Neural crest cell (in vitro differentiated cells): ENCODE measurements around the gene LRR1. TPM values are rescaled to one million over a fixed set of nuclear protein-coding genes. Genes with fewer than 3 reads are reported as not detected.
A peak's percentile ranks its signal among the peaks of the same experiment; 100 is the strongest.

Source experiments
- DNase-seq: peaks from one replicate; pipeline ENCODE4 v3.0.0; 2021; ENCODE audit warnings: low read depth, mixed read lengths, low spot score
- H3K27ac Mint-ChIP-seq: one replicate; pipeline ENCODE4 v1.8.0; 2021; ENCODE audit warnings: mild to moderate bottlenecking, mixed read lengths; ENCODE audit not compliant: unreplicated experiment
- H3K27me3 Mint-ChIP-seq: 2 replicates; pipeline ENCODE4 v1.8.0; 2021; ENCODE audit warnings: low read depth, mild to moderate bottlenecking, mixed read lengths
- H3K36me3 Mint-ChIP-seq: 2 replicates; pipeline ENCODE4 v1.8.0; 2021; ENCODE audit warnings: low read depth, mild to moderate bottlenecking, mixed read lengths
- H3K4me1 Mint-ChIP-seq: 2 replicates; pipeline ENCODE4 v1.8.0; 2021; ENCODE audit warnings: mixed read lengths
- H3K4me3 Mint-ChIP-seq: one replicate; pipeline ENCODE4 v1.8.0; 2021; ENCODE audit warnings: mild to moderate bottlenecking, mixed read lengths
- H3K9me3 Mint-ChIP-seq: 2 replicates; pipeline ENCODE4 v1.8.0; 2021; ENCODE audit warnings: mixed read lengths
- CTCF ChIP-seq: fragments of 200-600 bp; sonication (generic); conservative IDR thresholded peaks from 2 replicates; pipeline ENCODE4 v1.5.0; 2021; ENCODE audit warnings: antibody characterized with exemption, mild to moderate bottlenecking
- long read RNA-seq: library from polyadenylated mRNA; unstranded; transcript quantifications from one replicate; pipeline ENCODE4 v2.0.0, GENCODE V29; 2020
- total RNA-seq: library from RNA; stranded (reverse); gene quantifications from 2 replicates; pipeline ENCODE4 v1.2.1, GENCODE V29; 2021

Gene LRR1, protein sequence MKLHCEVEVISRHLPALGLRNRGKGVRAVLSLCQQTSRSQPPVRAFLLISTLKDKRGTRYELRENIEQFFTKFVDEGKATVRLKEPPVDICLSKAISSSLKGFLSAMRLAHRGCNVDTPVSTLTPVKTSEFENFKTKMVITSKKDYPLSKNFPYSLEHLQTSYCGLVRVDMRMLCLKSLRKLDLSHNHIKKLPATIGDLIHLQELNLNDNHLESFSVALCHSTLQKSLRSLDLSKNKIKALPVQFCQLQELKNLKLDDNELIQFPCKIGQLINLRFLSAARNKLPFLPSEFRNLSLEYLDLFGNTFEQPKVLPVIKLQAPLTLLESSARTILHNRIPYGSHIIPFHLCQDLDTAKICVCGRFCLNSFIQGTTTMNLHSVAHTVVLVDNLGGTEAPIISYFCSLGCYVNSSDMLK
- total RNA-seq: 40.2 and 42.9 TPM in 2 replicates
- long read RNA-seq, transcript LRR1-202 (3 exons, 957 nt): minor isoform, 7 of 78 reads
- long read RNA-seq, transcript LRR1-201 (4 exons, 1,745 nt): major isoform, 55 of 78 reads
- long read RNA-seq, partial matches to known transcripts: 1 of 78 reads
- long read RNA-seq, other reads (novel, unspliced or antisense): 15 of 78 reads

DNA sequence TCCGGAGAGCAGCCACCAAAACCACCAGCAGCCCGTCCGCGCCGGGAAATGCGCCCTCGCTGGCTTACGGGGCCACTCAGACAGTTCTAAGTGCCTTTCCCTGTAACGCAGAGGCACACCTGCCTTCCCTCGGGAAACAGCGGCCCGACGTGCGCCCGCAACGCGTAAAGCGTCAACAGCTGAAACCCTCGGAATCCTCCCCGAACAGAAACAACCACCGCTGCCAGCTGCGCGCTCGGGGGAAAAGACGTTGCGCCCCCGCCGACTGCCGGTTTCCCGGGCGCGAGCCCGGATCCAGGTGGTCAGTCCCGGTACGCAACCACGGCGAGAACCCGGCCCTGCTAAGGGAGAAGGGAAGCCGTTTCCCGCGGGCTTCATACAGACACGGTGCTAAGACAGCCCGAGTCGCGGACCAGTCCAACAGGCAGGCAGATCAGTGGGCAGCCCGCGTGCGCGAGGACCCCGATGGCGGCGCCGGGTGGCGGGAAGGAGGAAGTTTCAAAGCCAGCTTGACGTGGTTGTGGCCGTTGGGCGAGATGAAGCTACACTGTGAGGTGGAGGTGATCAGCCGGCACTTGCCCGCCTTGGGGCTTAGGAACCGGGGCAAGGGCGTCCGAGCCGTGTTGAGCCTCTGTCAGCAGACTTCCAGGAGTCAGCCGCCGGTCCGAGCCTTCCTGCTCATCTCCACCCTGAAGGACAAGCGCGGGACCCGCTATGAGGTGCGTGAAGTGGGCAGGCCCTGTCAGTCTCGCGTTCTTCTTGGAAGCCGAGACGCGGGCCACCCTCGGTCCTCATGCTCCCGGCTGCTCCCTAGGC is at the start of gene LRR1:
Gene LRR1, plus strand, starts transcription at position 456 of the 816 bp plus-strand sequence. Its CDS starts 81 bp downstream, at position 537.
- peaks cover 32% of the 10 kb centered on the region for H3K4me1 Mint-ChIP-seq
- H3K9me3 Mint-ChIP-seq: no peaks in the 10 kb centered on the region
- H3K27me3 Mint-ChIP-seq: no peaks in the 10 kb centered on the region
- H3K27ac Mint-ChIP-seq: peak within 1 kb of the TSS; percentile 94
- no peak for TF ChIP-seq CTCF
- DNase-seq: peak; percentile 90
- H3K4me3 Mint-ChIP-seq: peak within 1 kb of the TSS; percentile 97
- peaks cover 3% of the 10 kb centered on the region for H3K36me3 Mint-ChIP-seq

DNA sequence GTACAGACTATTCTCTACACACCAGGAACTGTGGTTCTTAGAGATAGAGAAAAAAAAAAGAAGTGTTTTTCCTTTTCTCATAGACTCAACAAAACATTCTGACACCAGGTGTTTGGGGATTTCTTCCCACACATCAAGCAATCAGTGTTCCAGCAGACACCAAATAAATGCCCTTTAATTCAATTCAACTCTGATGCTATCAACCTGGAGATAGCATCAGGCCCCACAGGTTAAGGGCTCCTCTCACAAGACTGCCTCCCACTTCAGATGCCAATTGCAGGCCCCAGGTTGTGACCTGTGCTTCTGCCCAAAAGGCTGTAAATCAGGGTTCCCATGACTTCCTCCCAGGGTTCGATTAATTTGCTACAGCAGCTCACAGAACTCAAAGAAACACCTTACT is 49.3 kb upstream of the LRR1 start:
- Mint-ChIP-seq H3K27me3 (no peaks in the 10 kb centered on the region), H3K4me3 (no peak overlapping the region), H3K27ac (no peak overlapping the region), H3K9me3 (no peaks in the 10 kb centered on the region), H3K36me3 (no peaks in the 10 kb centered on the region), H3K4me1 (peaks cover 15% of the 10 kb centered on the region)
- DNase-seq: no peak
- TF ChIP-seq CTCF: no peak

DNA sequence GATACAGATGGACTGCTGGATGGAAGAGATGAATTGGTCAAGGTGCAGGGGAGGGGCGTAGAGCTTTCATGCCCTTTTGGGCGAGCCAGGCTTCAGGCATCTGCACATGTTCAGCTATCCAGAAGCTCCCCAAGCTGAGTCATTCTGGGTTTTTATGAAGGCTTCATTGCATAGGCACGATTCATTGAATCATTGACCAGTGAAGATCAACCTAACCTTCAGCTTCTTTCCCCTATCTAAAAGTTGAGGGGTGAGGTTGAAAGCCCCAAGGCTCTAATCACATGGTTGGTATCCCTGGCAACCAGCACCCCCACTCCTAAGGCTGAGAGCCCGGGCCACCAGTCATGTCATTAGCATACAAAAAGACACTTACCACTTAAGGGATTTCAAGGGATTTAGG is 48.9 kb upstream of the LRR1 start:
- no peak for DNase-seq
- Mint-ChIP-seq H3K4me3 (no peak overlapping the region), H3K4me1 (peaks cover 15% of the 10 kb centered on the region), H3K27me3 (no peaks in the 10 kb centered on the region), H3K9me3 (no peaks in the 10 kb centered on the region), H3K27ac (no peak overlapping the region), H3K36me3 (no peaks in the 10 kb centered on the region)
- TF ChIP-seq CTCF: no peak

DNA sequence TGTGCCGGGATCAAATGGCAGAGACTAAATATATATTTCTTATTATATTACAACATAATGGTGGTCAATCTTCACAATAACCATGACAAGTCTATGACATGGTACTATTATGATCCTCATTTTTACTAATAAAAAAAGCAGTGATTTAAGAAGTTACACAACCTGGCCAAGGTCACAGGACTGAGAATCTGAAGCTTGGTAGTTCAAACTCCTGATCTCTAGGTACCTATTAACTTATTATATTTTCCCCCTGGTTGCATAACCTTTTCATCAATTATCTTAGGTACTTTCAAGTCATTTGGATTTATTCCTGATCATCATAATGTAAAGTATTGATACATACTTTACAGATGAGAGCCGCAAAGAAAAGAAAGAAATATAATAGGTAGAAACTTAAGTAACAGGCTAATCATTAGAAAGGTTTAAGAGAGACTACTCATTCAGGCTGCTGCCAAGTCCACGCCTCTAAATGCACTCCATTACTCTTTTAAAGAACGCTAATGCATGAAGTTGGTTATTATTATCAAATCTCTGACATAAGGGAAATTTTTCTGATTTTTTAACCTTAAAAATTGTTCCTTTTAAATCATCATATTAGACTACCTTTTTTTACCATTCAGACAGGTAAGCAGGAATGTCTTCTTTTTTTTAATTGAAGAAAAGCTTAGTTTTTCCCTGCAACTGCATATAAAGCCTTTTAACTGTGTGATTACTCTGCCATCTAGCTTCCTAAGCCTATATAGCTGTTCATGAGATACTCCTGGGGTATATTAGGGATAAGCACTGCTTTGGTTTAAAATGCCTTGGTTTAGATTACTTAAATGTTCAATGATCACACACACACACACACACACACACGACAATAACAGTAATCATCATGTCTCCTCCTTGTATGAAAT is 48.2 kb upstream of the LRR1 start:
- H3K4me3 Mint-ChIP-seq: no peak overlapping the region

More for the DNA sequence above, 48.2 kb upstream of the LRR1 start:
- Mint-ChIP-seq H3K4me1 (peaks cover 15% of the 10 kb centered on the region), H3K27me3 (no peaks in the 10 kb centered on the region), H3K27ac (no peak overlapping the region), H3K9me3 (no peaks in the 10 kb centered on the region), H3K36me3 (no peaks in the 10 kb centered on the region)
- no peak for DNase-seq
- TF ChIP-seq CTCF: peak; percentile 57
